Neural crest cell (in vitro differentiated cells): Measurements from ENCODE around the gene RPA3. TPM values are rescaled to one million over a fixed set of nuclear protein-coding genes. Genes with fewer than 3 reads are reported as not detected.

Experiments used
- DNase-seq: peaks from one replicate; pipeline ENCODE4 v3.0.0; 2021; ENCODE audit warnings: low read depth, mixed read lengths, low spot score
- H3K27ac Mint-ChIP-seq: one replicate; pipeline ENCODE4 v1.8.0; 2021; ENCODE audit warnings: mild to moderate bottlenecking, mixed read lengths; ENCODE audit not compliant: unreplicated experiment
- H3K27me3 Mint-ChIP-seq: 2 replicates; pipeline ENCODE4 v1.8.0; 2021; ENCODE audit warnings: low read depth, mild to moderate bottlenecking, mixed read lengths
- H3K36me3 Mint-ChIP-seq: 2 replicates; pipeline ENCODE4 v1.8.0; 2021; ENCODE audit warnings: low read depth, mild to moderate bottlenecking, mixed read lengths
- H3K4me1 Mint-ChIP-seq: 2 replicates; pipeline ENCODE4 v1.8.0; 2021; ENCODE audit warnings: mixed read lengths
- H3K4me3 Mint-ChIP-seq: one replicate; pipeline ENCODE4 v1.8.0; 2021; ENCODE audit warnings: mild to moderate bottlenecking, mixed read lengths
- H3K9me3 Mint-ChIP-seq: 2 replicates; pipeline ENCODE4 v1.8.0; 2021; ENCODE audit warnings: mixed read lengths
- CTCF ChIP-seq: fragments of 200-600 bp; sonication (generic); conservative IDR thresholded peaks from 2 replicates; pipeline ENCODE4 v1.5.0; 2021; ENCODE audit warnings: antibody characterized with exemption, mild to moderate bottlenecking
- total RNA-seq: library from RNA; stranded (reverse); gene quantifications from 2 replicates; pipeline ENCODE4 v1.2.1, GENCODE V29; 2021

Gene RPA3
- total RNA-seq, 1 donor from 2014 or later: 78.8 TPM

GRCh38 chr7:7706556-7707172, 11.7 kb downstream of the RPA3 start:
- TF ChIP-seq CTCF: no peak
- no peaks in the 10 kb centered on the region for H3K27me3 Mint-ChIP-seq

GRCh38 chr7:7706101-7706511, 12.3 kb downstream of the RPA3 start:
- H3K9me3 Mint-ChIP-seq: no peaks in the 10 kb centered on the region
- H3K27ac Mint-ChIP-seq: no peak overlapping the region
- H3K4me3 Mint-ChIP-seq: no peak overlapping the region
- no peaks in the 10 kb centered on the region for H3K36me3 Mint-ChIP-seq
- peaks cover 24% of the 10 kb centered on the region for H3K4me1 Mint-ChIP-seq
- no peak for DNase-seq
- TF ChIP-seq CTCF: no peak
- H3K27me3 Mint-ChIP-seq: no peaks in the 10 kb centered on the region

More at GRCh38 chr7:7706556-7707172, 11.7 kb downstream of the RPA3 start:
- Mint-ChIP-seq H3K4me1 (peaks cover 24% of the 10 kb centered on the region), H3K4me3 (no peak overlapping the region), H3K36me3 (no peaks in the 10 kb centered on the region), H3K27ac (no peak overlapping the region), H3K9me3 (no peaks in the 10 kb centered on the region)
- no peak for DNase-seq

DNA sequence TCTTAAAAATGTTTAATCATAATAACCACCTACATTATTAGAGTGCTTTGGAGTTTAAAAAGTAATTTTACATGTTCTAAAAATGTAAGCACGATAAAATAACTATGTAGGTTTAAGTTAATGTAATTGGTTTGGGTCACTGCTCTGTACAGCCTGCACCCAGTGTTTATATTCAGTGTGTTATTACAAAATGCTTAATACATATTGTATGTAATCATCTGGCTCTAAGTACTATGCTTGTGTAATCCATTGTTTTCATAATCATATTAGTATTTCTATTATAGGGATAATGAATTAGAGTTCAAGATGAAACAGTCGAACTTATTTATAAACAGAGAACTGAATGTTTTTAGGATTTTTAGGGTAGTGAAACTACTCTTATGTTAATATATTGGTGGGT, 13.1 kb downstream of the RPA3 start:
- no peak overlapping the region for H3K4me3 Mint-ChIP-seq
- H3K9me3 Mint-ChIP-seq: no peaks in the 10 kb centered on the region
- H3K27me3 Mint-ChIP-seq: no peaks in the 10 kb centered on the region
- H3K36me3 Mint-ChIP-seq: no peaks in the 10 kb centered on the region
- TF ChIP-seq CTCF: no peak
- DNase-seq: no peak
- no peak overlapping the region for H3K27ac Mint-ChIP-seq
- H3K4me1 Mint-ChIP-seq: peaks cover 24% of the 10 kb centered on the region

DNA sequence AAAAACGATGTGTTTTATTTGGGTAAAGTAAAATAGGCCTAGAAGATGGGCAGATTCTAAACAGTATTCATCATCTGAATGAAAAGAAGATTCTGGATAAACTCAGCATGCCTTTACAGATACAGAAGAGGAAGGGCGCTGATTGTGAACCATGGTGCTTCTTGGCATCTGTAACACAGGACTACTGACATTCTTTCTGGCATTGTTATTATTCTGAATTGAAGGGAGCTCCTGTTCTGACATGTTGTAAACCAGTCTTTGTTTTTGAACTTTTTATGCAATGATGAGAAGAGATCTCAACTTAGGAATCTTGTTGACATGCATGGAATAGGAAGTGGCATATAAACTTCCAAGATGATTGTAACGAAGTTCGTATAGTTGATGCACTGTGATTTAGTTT, 13.5 kb downstream of the RPA3 start:
- H3K4me1 Mint-ChIP-seq: peaks cover 24% of the 10 kb centered on the region

DNA sequence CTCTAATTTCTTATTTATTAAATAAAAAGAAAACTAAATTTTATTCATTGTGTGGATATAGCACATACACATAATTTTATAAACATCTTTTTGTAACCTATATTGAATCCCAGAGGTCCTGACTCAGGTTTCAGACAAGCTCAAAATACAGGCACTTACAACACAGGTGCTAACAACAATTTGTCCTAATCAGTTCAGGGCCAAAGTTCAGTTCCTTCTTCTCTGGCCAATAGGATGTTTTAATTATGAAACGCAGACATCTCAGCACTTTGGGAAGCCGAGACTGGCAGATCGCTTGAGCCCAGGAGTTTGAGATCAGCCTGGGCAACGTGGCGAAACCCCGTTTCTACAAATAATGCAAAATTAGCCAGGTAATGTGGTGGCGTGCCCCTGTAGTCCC, 15.0 kb downstream of the RPA3 start:
- H3K36me3 Mint-ChIP-seq: no peaks in the 10 kb centered on the region
- no peaks in the 10 kb centered on the region for H3K9me3 Mint-ChIP-seq
- H3K27ac Mint-ChIP-seq: no peak overlapping the region
- DNase-seq: no peak
- H3K4me1 Mint-ChIP-seq: peaks cover 15% of the 10 kb centered on the region
- no peak for TF ChIP-seq CTCF
- no peaks in the 10 kb centered on the region for H3K27me3 Mint-ChIP-seq
- no peak overlapping the region for H3K4me3 Mint-ChIP-seq

More for the DNA sequence above, 13.5 kb downstream of the RPA3 start:
- Mint-ChIP-seq H3K27ac (no peak overlapping the region), H3K27me3 (no peaks in the 10 kb centered on the region), H3K36me3 (no peaks in the 10 kb centered on the region), H3K9me3 (no peaks in the 10 kb centered on the region), H3K4me3 (no peak overlapping the region)
- no peak for DNase-seq
- TF ChIP-seq CTCF: no peak
